ENCODE results near the gene FIGNL2. TPM values are rescaled to one million over a fixed set of nuclear protein-coding genes. Genes with fewer than 3 reads are reported as not detected.

Gene FIGNL2
- total and polyA plus RNA-seq, 2 of the 4 experiments (the other 2 are of a cell fraction), result under 0.01 to 0.12 TPM

DNA sequence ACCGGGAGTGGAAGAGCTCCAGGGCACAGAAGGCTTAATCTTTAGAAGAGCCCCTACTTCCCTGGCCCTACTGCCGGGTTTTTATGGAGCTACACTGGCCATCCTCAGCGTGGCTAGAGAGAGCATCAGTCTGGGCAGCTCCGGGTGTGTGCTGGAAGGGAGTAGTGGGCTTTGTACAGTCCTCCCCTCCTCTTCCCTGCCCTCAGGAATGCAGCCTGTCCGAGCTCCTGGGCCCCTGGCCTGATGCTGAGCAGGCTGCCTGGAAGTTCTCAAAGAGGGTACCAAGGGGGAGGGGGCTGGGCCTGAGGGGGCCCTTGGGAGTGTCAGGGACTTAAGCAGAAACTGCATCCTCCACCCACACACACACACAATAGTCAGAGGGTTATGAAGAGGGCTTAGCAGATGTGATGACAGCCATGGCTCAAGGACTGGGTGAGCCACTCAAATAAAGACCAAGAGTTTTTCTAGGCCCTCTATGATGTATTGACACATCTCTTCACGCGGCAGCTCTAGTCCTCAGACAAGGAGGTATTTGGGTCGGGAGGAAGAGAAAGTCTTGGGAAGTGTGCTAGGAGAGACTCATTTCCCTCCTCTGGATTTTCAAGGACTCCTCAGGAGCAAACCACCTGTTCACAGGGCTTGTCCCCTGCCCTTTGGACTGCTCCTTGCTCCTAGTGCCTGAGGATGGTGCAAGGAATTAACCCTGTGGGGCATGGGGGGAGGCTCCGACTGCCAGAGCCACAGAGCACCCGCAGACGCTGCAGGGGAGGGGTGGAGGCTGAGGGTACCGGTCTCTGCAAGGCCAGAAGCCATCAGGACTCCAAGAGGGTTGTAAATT, 16.5 kb upstream of the FIGNL2 start:
- no peak overlapping the region for H3K14ac ChIP-seq (replicated peaks; ENCODE audit: low read depth, low read length)
- dilution Hi-C loops (cut with HindIII; ENCODE audit: low sequenced_read_pairs, unreplicated experiment) (loop anchor here (25.0 kb wide), 1 partner anchor 97 kb away; the partner anchor contains the start of gene ACVR1B), intact Hi-C loops (cut with micrococcal nuclease) (no loop called here), in situ Hi-C loops (cut with MboI; ENCODE audit: low sequenced_read_pairs) (no loop called here)
- H3K18ac ChIP-seq (ENCODE audit: low read depth, low read length), result no peak overlapping the region
- no peak overlapping the region for H3K4me3 ChIP-seq (ENCODE audit: insufficient read depth, low read depth, low read length)
- no peak overlapping the region for H2AFZ ChIP-seq (replicated peaks; ENCODE audit: low read length, poor library complexity)
- no peak overlapping the region for H3K9ac ChIP-seq (ENCODE audit: low read depth, low read length)
- no peak overlapping the region for H2BK120ac ChIP-seq (ENCODE audit: low read depth, low read length)
- H3K56ac ChIP-seq (ENCODE audit: extremely low read depth, insufficient read depth, low read length), result no peak overlapping the region
- no peaks in the 10 kb centered on the region for H3K9me3 ChIP-seq (ENCODE audit: control insufficient read depth, insufficient read depth, low read length)
- no peaks in the 10 kb centered on the region for H4K20me1 ChIP-seq (ENCODE audit: insufficient read depth, low read length)
- H4K8ac ChIP-seq (ENCODE audit: low read depth in 2 of 2, low read length in 2 of 2), result no peak overlapping the region
- H2BK5ac ChIP-seq (ENCODE audit: low read depth, low read length, poor library complexity, severe bottlenecking), result no peak overlapping the region
- no TSS peak for BruUV-seq (replicated peaks)
- H3K9me1 ChIP-seq (ENCODE audit: insufficient read depth, low read length), result no peaks in the 10 kb centered on the region
- H2AK9ac ChIP-seq (replicated peaks; ENCODE audit: low read depth, low read length, poor library complexity), result no peak overlapping the region
- no peak overlapping the region for H2BK15ac ChIP-seq (ENCODE audit: low read depth, low read length)
- H4K91ac ChIP-seq (ENCODE audit: insufficient read depth, low read depth, low read length), result no peak overlapping the region
- peaks cover 2% of the 10 kb centered on the region for H3K4me1 ChIP-seq (ENCODE audit: control insufficient read depth, insufficient read depth, low read length)
- H2BK20ac ChIP-seq (ENCODE audit: low read depth, low read length), result no peak overlapping the region
- ATAC-seq (ENCODE audit: low read depth) (peak; percentile 8; the same call in 1 of the 2 replicates), DNase-seq (no peak)
- H3K27ac ChIP-seq (ENCODE audit: insufficient read depth, low read length), result no peak overlapping the region
- no peak overlapping the region for H3K4ac ChIP-seq (ENCODE audit: low read depth, low read length)
- H3K4me2 ChIP-seq (ENCODE audit: low read depth, low read length), result no peak overlapping the region
- H3K27me3 ChIP-seq (ENCODE audit: control insufficient read depth, insufficient read depth, low read length), result peaks cover 56% of the 10 kb centered on the region
- no peak for TF ChIP-seq RFX5 (IDR thresholded peaks at IDR 0.05; ENCODE audit: low read depth, low read length)
- no peak for TF ChIP-seq RCOR1 (IDR thresholded peaks at IDR 0.05; ENCODE audit: insufficient replicate concordance, low read length)
- TF ChIP-seq BHLHE40 (IDR thresholded peaks at IDR 0.05; ENCODE audit: low read depth, low read length), result no peak
- TF ChIP-seq, protein P1, sequence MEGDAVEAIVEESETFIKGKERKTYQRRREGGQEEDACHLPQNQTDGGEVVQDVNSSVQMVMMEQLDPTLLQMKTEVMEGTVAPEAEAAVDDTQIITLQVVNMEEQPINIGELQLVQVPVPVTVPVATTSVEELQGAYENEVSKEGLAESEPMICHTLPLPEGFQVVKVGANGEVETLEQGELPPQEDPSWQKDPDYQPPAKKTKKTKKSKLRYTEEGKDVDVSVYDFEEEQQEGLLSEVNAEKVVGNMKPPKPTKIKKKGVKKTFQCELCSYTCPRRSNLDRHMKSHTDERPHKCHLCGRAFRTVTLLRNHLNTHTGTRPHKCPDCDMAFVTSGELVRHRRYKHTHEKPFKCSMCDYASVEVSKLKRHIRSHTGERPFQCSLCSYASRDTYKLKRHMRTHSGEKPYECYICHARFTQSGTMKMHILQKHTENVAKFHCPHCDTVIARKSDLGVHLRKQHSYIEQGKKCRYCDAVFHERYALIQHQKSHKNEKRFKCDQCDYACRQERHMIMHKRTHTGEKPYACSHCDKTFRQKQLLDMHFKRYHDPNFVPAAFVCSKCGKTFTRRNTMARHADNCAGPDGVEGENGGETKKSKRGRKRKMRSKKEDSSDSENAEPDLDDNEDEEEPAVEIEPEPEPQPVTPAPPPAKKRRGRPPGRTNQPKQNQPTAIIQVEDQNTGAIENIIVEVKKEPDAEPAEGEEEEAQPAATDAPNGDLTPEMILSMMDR (conservative IDR thresholded peaks at IDR 0.05; ENCODE audit: low read depth, low read length), result no peak
- CTCF ChIA-PET, result interaction anchor here (1.7 kb wide), 1 partner anchor 9 kb away, joined by 7 read pairs; no protein-coding TSS in a partner anchor
- no peaks in the 10 kb centered on the region for H3K79me1 ChIP-seq (ENCODE audit: low read depth in 1 of 2, low read length in 2 of 2)
- H4K5ac ChIP-seq (ENCODE audit: low read depth, low read length), result no peak overlapping the region
- POLR2A ChIA-PET (ENCODE audit: unreplicated experiment), result no interaction called here
- H2AK5ac ChIP-seq (ENCODE audit: low read depth, low read length), result no peak overlapping the region
- no peak overlapping the region for H3K23ac ChIP-seq (ENCODE audit: low read depth, low read length)
- WGBS, 2 experiments (ENCODE audit: extremely low coverage in 2 of 2, insufficient read length in 1 of 2), result 100% methylated on average over 2 of the region's 12 CpGs; no CpG with 5 or more reads in 1 of the 2 experiments
- no peaks in the 10 kb centered on the region for H3K36me3 ChIP-seq (ENCODE audit: control insufficient read depth, insufficient read depth, low read length)

Data from IMR-90 (cell line).